ENCODE results near the gene ZNF593.

ZNF593 gene

GRCh38 chr1:26153966-26154532, 15.7 kb upstream of the ZNF593 start:
- no peak for DNase-seq

GRCh38 chr1:26154750-26155149, 15.0 kb upstream of the ZNF593 start:
- no peak for DNase-seq

DNA sequence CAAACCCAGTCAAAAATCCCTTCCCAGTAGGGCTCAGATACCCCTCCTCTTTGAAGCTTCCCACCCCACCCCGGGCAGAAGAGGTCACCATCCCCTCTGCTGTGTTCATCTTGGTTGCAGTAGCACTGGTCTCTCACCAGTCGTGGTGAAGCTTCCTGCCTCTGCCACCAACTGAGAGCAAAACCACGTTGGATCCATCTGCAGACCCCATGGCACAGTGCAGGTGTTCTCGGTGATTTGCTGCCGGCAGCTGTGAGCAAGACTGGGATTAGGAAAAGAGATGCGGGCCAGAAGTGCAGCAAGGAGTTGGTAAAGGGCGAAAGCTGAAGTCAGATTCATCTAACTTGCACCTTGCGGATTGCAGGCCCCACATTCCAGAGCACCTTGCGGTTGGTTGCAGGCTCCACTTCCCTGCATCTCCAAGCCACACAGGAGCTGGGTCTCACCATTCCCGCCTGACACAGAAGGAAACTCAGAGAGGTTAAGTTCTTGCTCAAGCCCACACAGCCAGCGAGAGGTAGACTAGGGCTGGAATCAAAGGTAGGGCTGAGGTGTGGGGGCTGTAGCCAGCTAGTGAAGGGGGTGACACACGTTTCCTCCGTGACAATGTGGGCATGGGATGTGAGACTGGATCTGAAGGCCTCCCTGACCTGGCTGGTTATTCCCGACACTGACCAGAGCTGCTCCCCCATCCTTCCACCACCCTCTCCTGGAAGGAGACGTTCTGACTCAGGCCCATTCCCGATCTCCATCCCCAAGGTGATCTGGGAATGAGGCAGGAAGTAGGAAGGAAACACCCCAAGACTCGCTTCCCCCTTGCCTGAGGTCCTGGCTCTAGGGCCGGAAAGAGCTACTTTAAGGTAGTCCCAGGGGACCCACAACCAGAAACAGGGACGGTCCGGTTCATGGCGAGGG, 14.1 kb upstream of the ZNF593 start:
- no peak for DNase-seq

GRCh38 chr1:26156285-26157038, 13.2 kb upstream of the ZNF593 start:
- no peak for DNase-seq

GRCh38 chr1:26158271-26158907, 11.3 kb upstream of the ZNF593 start:
- no peak for DNase-seq

- DNase-seq = no peak
Observed at GRCh38 chr1:26158908-26159742, 10.6 kb upstream of the ZNF593 start, which contains the start of gene FAM110D. Gene FAM110D, plus strand, starts transcription at chr1:26159079. Its CDS starts 2,213 bp downstream, at chr1:26161292.

GRCh38 chr1:26159743-26160039, 10.0 kb upstream of the ZNF593 start:
- no peak for DNase-seq

- DNase-seq = no peak
Observed at GRCh38 chr1:26160527-26161414, 8.9 kb upstream of the ZNF593 start.

DNA sequence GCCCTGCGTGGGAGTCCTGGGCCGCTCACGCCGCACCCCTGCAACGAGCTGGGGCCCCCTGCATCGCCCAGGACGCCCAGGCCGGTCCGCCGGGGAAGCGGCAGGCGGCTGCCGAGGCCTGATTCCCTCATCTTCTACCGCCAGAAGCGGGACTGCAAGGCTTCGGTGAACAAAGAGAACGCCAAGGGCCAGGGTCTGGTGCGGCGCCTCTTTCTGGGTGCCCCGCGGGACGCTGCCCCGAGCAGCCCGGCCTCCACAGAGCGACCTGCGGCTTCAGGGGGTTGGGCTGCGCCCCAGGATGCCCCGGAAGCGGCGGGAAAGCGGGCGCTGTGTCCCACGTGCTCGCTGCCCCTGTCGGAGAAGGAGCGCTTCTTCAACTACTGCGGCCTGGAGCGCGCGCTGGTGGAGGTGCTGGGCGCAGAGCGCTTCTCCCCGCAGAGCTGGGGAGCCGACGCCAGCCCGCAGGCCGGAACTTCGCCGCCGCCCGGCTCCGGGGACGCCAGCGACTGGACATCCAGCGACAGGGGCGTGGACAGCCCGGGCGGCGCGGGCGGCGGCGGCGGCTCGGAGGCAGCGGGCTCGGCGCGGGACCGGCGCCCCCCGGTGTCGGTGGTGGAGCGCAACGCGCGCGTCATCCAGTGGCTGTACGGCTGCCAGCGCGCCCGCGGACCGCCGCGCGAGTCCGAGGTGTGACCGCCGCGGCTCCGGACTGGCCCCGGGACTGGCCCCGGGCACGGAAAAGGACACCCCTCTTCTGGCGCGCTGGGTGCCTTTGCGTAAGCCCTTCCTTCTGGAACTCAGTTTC, 8.1 kb upstream of the ZNF593 start:
- no peak for DNase-seq

- no peak for DNase-seq
Observed at GRCh38 chr1:26162220-26162709, 7.4 kb upstream of the ZNF593 start.

- no peak for DNase-seq
Observed at GRCh38 chr1:26163684-26164035, 6.0 kb upstream of the ZNF593 start.

GRCh38 chr1:26164036-26164860, 5.5 kb upstream of the ZNF593 start:
- DNase-seq = no peak

GRCh38 chr1:26164861-26165842, 4.6 kb upstream of the ZNF593 start:
- DNase-seq = no peak

DNA sequence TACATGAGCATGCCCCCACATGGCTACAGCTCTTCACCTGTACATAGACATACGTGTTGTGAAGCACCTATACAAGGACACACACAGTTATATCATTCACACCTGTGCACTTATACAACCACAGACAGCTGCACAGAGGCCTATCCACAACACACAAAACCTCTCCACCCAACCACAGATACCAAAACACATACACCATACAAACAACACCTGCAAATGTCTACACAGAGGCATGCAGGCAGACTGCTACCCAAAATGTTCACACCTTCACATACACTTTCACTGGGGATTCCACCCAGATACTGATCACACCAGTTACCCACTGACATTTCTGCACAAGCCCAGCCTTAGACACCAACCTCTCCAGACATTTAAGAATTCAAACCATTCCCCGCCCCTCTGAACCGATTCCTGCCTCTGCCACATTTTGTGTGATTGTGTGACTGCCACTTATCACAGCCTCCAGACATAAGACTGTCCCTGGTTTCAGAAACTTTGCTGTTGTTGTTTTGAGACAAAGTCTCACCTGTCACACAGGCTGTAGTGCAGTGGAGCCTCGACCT, 2.9 kb upstream of the ZNF593 start:
- DNase-seq = no peak

GRCh38 chr1:26168410-26169197, 1.1 kb upstream of the ZNF593 start, which contains the start of gene C1orf232:
Gene C1orf232, minus strand, starts transcription at chr1:26168963. Its CDS starts 464 bp downstream, at chr1:26168499.
- DNase-seq = no peak

DNA sequence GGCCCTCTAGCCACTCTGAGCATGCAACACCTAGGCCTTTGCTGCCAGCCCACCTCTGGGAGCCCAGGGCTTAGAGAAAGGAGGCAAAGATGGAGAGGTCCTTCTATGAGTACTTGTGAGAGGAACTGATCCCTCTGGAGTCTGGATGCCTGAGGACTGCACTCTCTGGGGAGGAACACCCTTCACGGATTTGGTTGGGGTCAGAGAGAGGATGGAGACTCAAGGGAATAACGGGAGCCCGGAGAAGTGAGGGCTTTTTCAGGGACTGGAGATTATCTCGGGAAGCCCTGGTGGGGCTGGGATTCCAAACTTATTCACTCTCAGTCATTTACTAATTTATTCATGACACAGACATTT, 532 bp upstream of the ZNF593 start:
- no peak for DNase-seq

- DNase-seq = no peak
Observed at GRCh38 chr1:26170472-26170821, 739 bp downstream of the ZNF593 start.
